Measurements from ENCODE around the gene PICK1. TPM values are rescaled to one million over a fixed set of nuclear protein-coding genes. Genes with fewer than 3 reads are reported as not detected.

PICK1 gene
- total RNA-seq, 1 donor from 2014 or later = 22.9 TPM

- Mint-ChIP-seq H3K36me3 (ENCODE audit: low read depth, unreplicated experiment) (no peaks in the 10 kb centered on the region), H3K4me3 (ENCODE audit: unreplicated experiment) (no peak overlapping the region), H3K9me3 (ENCODE audit: unreplicated experiment) (no peaks in the 10 kb centered on the region), H3K27me3 (ENCODE audit: low read depth, unreplicated experiment) (peaks cover 5% of the 10 kb centered on the region), H3K27ac (ENCODE audit: unreplicated experiment) (no peak overlapping the region), H3K4me1 (ENCODE audit: low read depth, unreplicated experiment) (peaks cover 18% of the 10 kb centered on the region)
- H3K27ac ChIP-seq (ENCODE audit: low read depth, low read length) = no peak overlapping the region
- H2AFZ ChIP-seq (ENCODE audit: low read depth, low read length) = no peak overlapping the region
- FAIRE-seq (no peak), DNase-seq (ENCODE audit: low read depth) (no peak)
- no peaks in the 10 kb centered on the region for H3K9me3 ChIP-seq (ENCODE audit: insufficient read depth, low read depth, low read length)
- H3K4me1 ChIP-seq (ENCODE audit: insufficient read depth, low read length) = peaks cover 10% of the 10 kb centered on the region
- H3K4me3 ChIP-seq (ENCODE audit: insufficient read depth, low read depth, low read length) = no peak overlapping the region
- no peaks in the 10 kb centered on the region for H3K79me2 ChIP-seq (ENCODE audit: insufficient read depth, low read length)
- H3K9ac ChIP-seq (ENCODE audit: low read length) = no peak overlapping the region
- H3K27me3 ChIP-seq (ENCODE audit: insufficient read depth, low read length) = no peaks in the 10 kb centered on the region
- TF ChIP-seq EZH2 (IDR thresholded peaks at IDR 0.05; ENCODE audit: insufficient read depth, low read length) = no peak
- no peak overlapping the region for H3K4me2 ChIP-seq (ENCODE audit: low read length)
- H4K20me1 ChIP-seq (ENCODE audit: insufficient read depth, low read length) = no peaks in the 10 kb centered on the region
- no peaks in the 10 kb centered on the region for H3K36me3 ChIP-seq (ENCODE audit: insufficient read depth, low read length)
Observed at GRCh38 chr22:38038890-38039812, 18.1 kb upstream of the PICK1 start.

GRCh38 chr22:38040953-38041759 is 16.0 kb upstream of the PICK1 start:
- no peak for FAIRE-seq
- peaks cover 12% of the 10 kb centered on the region for H3K4me1 Mint-ChIP-seq (ENCODE audit: low read depth, unreplicated experiment)
- H2AFZ ChIP-seq (ENCODE audit: low read depth, low read length) = peak overlapping the region; percentile 36

More at GRCh38 chr22:38040953-38041759, 16.0 kb upstream of the PICK1 start:
- Histone ChIP-seq H3K27me3 (ENCODE audit: insufficient read depth, low read length) (no peaks in the 10 kb centered on the region), H3K9ac (ENCODE audit: low read length) (no peak overlapping the region), H3K4me3 (ENCODE audit: insufficient read depth, low read depth, low read length) (no peak overlapping the region), H3K4me1 (ENCODE audit: insufficient read depth, low read length) (no peaks in the 10 kb centered on the region), H3K4me2 (ENCODE audit: low read length) (no peak overlapping the region), H3K9me3 (ENCODE audit: insufficient read depth, low read depth, low read length) (no peaks in the 10 kb centered on the region), H3K27ac (ENCODE audit: low read depth, low read length) (no peak overlapping the region), H3K36me3 (ENCODE audit: insufficient read depth, low read length) (no peaks in the 10 kb centered on the region), H4K20me1 (ENCODE audit: insufficient read depth, low read length) (no peaks in the 10 kb centered on the region), H3K79me2 (ENCODE audit: insufficient read depth, low read length) (no peaks in the 10 kb centered on the region)
- H3K27me3 Mint-ChIP-seq (ENCODE audit: low read depth, unreplicated experiment) = peaks cover 7% of the 10 kb centered on the region
- peak; percentile 28 for DNase-seq (ENCODE audit: low read depth)
- no peak overlapping the region for H3K4me3 Mint-ChIP-seq (ENCODE audit: unreplicated experiment)
- H3K9me3 Mint-ChIP-seq (ENCODE audit: unreplicated experiment) = no peaks in the 10 kb centered on the region
- no peaks in the 10 kb centered on the region for H3K36me3 Mint-ChIP-seq (ENCODE audit: low read depth, unreplicated experiment)
- TF ChIP-seq EZH2 (IDR thresholded peaks at IDR 0.05; ENCODE audit: insufficient read depth, low read length) = no peak
- TF ChIP-seq, protein P1, sequence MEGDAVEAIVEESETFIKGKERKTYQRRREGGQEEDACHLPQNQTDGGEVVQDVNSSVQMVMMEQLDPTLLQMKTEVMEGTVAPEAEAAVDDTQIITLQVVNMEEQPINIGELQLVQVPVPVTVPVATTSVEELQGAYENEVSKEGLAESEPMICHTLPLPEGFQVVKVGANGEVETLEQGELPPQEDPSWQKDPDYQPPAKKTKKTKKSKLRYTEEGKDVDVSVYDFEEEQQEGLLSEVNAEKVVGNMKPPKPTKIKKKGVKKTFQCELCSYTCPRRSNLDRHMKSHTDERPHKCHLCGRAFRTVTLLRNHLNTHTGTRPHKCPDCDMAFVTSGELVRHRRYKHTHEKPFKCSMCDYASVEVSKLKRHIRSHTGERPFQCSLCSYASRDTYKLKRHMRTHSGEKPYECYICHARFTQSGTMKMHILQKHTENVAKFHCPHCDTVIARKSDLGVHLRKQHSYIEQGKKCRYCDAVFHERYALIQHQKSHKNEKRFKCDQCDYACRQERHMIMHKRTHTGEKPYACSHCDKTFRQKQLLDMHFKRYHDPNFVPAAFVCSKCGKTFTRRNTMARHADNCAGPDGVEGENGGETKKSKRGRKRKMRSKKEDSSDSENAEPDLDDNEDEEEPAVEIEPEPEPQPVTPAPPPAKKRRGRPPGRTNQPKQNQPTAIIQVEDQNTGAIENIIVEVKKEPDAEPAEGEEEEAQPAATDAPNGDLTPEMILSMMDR (IDR thresholded peaks at IDR 0.05; ENCODE audit: insufficient read depth, low read depth, low read length) = no peak
- H3K27ac Mint-ChIP-seq (ENCODE audit: unreplicated experiment) = peak overlapping the region; percentile 63

Measured in astrocyte (in vitro differentiated cells and primary cell).